GM12874 (cell line): ENCODE results near the gene TMEM40.

Experiments used
- CTCF ChIP-seq: IDR thresholded peaks from 2 replicates; pipeline ENCODE4 v1.5.1; 2011; ENCODE audit warnings: low read depth, mild to moderate bottlenecking, control low read depth, low read length, moderate library complexity; ENCODE audit not compliant: insufficient read depth

TMEM40 gene

GRCh38 chr3:12764171-12764776, 5.2 kb upstream of the TMEM40 start:
- TF ChIP-seq CTCF = no peak

GRCh38 chr3:12759693-12760565, 870 bp upstream of the TMEM40 start:
- no peak for TF ChIP-seq CTCF

GRCh38 chr3:12758025-12758781, 856 bp downstream of the TMEM40 start:
- TF ChIP-seq CTCF = no peak

GRCh38 chr3:12756635-12757034, 2.4 kb downstream of the TMEM40 start:
- no peak for TF ChIP-seq CTCF

GRCh38 chr3:12756175-12756574, 2.9 kb downstream of the TMEM40 start:
- TF ChIP-seq CTCF = no peak

- TF ChIP-seq CTCF = no peak
Measured at GRCh38 chr3:12755754-12756153, 3.3 kb downstream of the TMEM40 start.

- TF ChIP-seq CTCF = no peak
Measured at GRCh38 chr3:12754313-12754712, 4.7 kb downstream of the TMEM40 start.
